ENCODE data around the gene KCNAB1. TPM values are rescaled to one million over a fixed set of nuclear protein-coding genes. Genes with fewer than 3 reads are reported as not detected.

Gene KCNAB1
- total RNA-seq, 1 experiment from 2014 or later: not detected

DNA sequence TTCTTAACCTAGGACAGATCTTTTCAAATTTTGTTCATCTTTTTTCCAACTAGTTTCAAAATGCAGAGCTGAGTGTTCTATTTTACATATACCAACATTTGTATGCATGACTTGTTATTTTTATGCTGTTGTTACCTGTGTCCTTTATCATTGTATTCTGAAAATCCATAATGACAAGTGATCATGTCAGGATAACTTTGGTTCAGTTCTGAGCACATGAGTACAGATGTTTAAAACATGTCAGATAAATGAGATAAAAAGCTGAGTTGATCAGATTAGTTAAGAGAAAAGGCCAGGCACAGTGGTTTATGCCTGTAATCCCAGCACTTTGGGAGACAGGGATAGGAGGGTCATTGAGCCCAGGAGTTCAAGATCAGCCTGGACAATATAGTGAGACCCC, 229.6 kb downstream of the KCNAB1 start:
- H4K20me1 ChIP-seq (ENCODE audit: insufficient read depth): no peaks in the 10 kb centered on the region
- no TSS peak for BruUV-seq (replicated peaks)
- H3K9me2 ChIP-seq (ENCODE audit: insufficient read depth): no peaks in the 10 kb centered on the region
- no peaks in the 10 kb centered on the region for H3K27me3 ChIP-seq (ENCODE audit: insufficient read depth, low read length)
- ATAC-seq (no peak), DNase-seq (ENCODE audit: low read depth, low spot score) (no peak)
- ChIA-PET POLR2A (no interaction called here), RAD21 (ENCODE audit: low non-redundant PET in 1 of 2, low total read pairs in 2 of 2, uncharacterized antibody in 2 of 2, unreplicated experiment in 2 of 2) (no interaction called here), CTCF (no interaction called here)
- H3K9ac ChIP-seq (ENCODE audit: low read length): no peak overlapping the region
- H3K4me3 ChIP-seq (replicated peaks in 1 of 2; ENCODE audit: low read depth in 1 of 2, low read length in 2 of 2): no peak overlapping the region
- no peak overlapping the region for H3K27ac ChIP-seq (ENCODE audit: low read depth, low read length)
- no peaks in the 10 kb centered on the region for H3K9me3 ChIP-seq (ENCODE audit: control insufficient read depth in 1 of 2, insufficient read depth in 1 of 2, low read depth in 1 of 2, low read length in 2 of 2)
- no peak for TF ChIP-seq CBX3 (IDR thresholded peaks at IDR 0.05; ENCODE audit: low read depth)
- TF ChIP-seq YY1 (IDR thresholded peaks at IDR 0.05; ENCODE audit: extremely low read depth, insufficient replicate concordance, low read depth, low read length): no peak
- no peak for TF ChIP-seq POLR2A (IDR thresholded peaks at IDR 0.05; ENCODE audit: borderline replicate concordance, extremely low read depth, insufficient read depth, insufficient read length)
- H2AFZ ChIP-seq (ENCODE audit: low read depth, low read length, poor library complexity, severe bottlenecking): no peak overlapping the region
- no peak overlapping the region for H3K4me2 ChIP-seq (ENCODE audit: low read length)
- intact Hi-C loops (cut with micrococcal nuclease): no loop called here
- H3K4me1 ChIP-seq (ENCODE audit: control insufficient read depth in 1 of 2, insufficient read depth in 2 of 2, low read length in 2 of 2): peaks cover 0 to 4% of the 10 kb centered on the region in 2 experiments; a peak in 2 of 4 replicates
- no peaks in the 10 kb centered on the region for H3K79me2 ChIP-seq (ENCODE audit: insufficient read depth, low read length)
- no peaks in the 10 kb centered on the region for H3K36me3 ChIP-seq (ENCODE audit: control insufficient read depth in 1 of 2, insufficient read depth in 2 of 2, low read length in 2 of 2)

DNA sequence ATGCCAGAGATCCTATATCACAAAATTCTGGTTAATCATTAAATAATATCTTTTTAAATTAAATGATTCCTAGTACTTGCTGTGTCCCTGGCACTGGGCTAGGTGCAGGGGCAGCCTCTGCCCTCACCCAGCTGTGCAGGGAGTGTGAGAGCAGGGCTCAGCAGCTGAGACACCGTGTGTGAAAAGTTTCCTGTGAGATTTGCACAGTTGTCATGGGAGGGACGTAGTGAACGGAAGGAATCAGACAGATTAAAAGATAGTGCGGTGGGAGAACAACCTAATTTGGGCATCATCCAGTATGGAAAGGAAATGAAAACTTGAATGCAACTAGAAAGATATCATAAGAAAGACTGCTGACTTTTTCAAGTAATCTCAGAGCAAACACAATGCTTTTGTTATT, 230.4 kb downstream of the KCNAB1 start:
- no peak overlapping the region for H3K9ac ChIP-seq (ENCODE audit: low read length)
- ATAC-seq (no peak), DNase-seq (ENCODE audit: low read depth, low spot score) (no peak)
- TF ChIP-seq ELF1 (IDR thresholded peaks at IDR 0.05; ENCODE audit: borderline replicate concordance, low read depth): no peak
- no peak for TF ChIP-seq CBX3 (IDR thresholded peaks at IDR 0.05; ENCODE audit: low read depth)
- TF ChIP-seq, protein P1, sequence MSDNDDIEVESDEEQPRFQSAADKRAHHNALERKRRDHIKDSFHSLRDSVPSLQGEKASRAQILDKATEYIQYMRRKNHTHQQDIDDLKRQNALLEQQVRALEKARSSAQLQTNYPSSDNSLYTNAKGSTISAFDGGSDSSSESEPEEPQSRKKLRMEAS (IDR thresholded peaks at IDR 0.05): no peak
- no peak for TF ChIP-seq SP1 (IDR thresholded peaks at IDR 0.05; ENCODE audit: low read depth)
- TF ChIP-seq FOSL1 (IDR thresholded peaks at IDR 0.05; ENCODE audit: low read depth): no peak
- TF ChIP-seq, protein P2, sequence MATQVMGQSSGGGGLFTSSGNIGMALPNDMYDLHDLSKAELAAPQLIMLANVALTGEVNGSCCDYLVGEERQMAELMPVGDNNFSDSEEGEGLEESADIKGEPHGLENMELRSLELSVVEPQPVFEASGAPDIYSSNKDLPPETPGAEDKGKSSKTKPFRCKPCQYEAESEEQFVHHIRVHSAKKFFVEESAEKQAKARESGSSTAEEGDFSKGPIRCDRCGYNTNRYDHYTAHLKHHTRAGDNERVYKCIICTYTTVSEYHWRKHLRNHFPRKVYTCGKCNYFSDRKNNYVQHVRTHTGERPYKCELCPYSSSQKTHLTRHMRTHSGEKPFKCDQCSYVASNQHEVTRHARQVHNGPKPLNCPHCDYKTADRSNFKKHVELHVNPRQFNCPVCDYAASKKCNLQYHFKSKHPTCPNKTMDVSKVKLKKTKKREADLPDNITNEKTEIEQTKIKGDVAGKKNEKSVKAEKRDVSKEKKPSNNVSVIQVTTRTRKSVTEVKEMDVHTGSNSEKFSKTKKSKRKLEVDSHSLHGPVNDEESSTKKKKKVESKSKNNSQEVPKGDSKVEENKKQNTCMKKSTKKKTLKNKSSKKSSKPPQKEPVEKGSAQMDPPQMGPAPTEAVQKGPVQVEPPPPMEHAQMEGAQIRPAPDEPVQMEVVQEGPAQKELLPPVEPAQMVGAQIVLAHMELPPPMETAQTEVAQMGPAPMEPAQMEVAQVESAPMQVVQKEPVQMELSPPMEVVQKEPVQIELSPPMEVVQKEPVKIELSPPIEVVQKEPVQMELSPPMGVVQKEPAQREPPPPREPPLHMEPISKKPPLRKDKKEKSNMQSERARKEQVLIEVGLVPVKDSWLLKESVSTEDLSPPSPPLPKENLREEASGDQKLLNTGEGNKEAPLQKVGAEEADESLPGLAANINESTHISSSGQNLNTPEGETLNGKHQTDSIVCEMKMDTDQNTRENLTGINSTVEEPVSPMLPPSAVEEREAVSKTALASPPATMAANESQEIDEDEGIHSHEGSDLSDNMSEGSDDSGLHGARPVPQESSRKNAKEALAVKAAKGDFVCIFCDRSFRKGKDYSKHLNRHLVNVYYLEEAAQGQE (IDR thresholded peaks at IDR 0.05; ENCODE audit: low read depth): no peak
- no peak for TF ChIP-seq EZH2 (IDR thresholded peaks at IDR 0.05)
- TF ChIP-seq, protein P3, sequence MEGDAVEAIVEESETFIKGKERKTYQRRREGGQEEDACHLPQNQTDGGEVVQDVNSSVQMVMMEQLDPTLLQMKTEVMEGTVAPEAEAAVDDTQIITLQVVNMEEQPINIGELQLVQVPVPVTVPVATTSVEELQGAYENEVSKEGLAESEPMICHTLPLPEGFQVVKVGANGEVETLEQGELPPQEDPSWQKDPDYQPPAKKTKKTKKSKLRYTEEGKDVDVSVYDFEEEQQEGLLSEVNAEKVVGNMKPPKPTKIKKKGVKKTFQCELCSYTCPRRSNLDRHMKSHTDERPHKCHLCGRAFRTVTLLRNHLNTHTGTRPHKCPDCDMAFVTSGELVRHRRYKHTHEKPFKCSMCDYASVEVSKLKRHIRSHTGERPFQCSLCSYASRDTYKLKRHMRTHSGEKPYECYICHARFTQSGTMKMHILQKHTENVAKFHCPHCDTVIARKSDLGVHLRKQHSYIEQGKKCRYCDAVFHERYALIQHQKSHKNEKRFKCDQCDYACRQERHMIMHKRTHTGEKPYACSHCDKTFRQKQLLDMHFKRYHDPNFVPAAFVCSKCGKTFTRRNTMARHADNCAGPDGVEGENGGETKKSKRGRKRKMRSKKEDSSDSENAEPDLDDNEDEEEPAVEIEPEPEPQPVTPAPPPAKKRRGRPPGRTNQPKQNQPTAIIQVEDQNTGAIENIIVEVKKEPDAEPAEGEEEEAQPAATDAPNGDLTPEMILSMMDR (IDR thresholded peaks at IDR 0.05 in 2 of 3, conservative IDR thresholded peaks at IDR 0.05 in 1 of 3; ENCODE audit: borderline replicate concordance in 1 of 3, insufficient read depth in 1 of 3, low read depth in 2 of 3, low read length in 2 of 3): no peak
- TF ChIP-seq POLR2AphosphoS5 (IDR thresholded peaks at IDR 0.05; ENCODE audit: low read depth, low read length): no peak
- no peak for TF ChIP-seq YY1 (IDR thresholded peaks at IDR 0.05; ENCODE audit: extremely low read depth, insufficient replicate concordance, low read depth, low read length)
- TF ChIP-seq EZH2phosphoT487 (IDR thresholded peaks at IDR 0.05; ENCODE audit: borderline replicate concordance): no peak
- no peak for TF ChIP-seq RAD21 (IDR thresholded peaks at IDR 0.05; ENCODE audit: low read depth)
- intact Hi-C loops (cut with micrococcal nuclease): no loop called here
- H3K36me3 ChIP-seq (ENCODE audit: control insufficient read depth in 1 of 2, insufficient read depth in 2 of 2, low read length in 2 of 2): no peaks in the 10 kb centered on the region
- H3K9me3 ChIP-seq (ENCODE audit: control insufficient read depth in 1 of 2, insufficient read depth in 1 of 2, low read depth in 1 of 2, low read length in 2 of 2): no peaks in the 10 kb centered on the region
- RAD21 ChIA-PET (ENCODE audit: low non-redundant PET in 1 of 2, low total read pairs in 2 of 2, uncharacterized antibody in 2 of 2, unreplicated experiment in 2 of 2): no interaction called here
- peaks cover 0 to 4% of the 10 kb centered on the region in 2 experiments; a peak in 2 of 4 replicates for H3K4me1 ChIP-seq (ENCODE audit: control insufficient read depth in 1 of 2, insufficient read depth in 2 of 2, low read length in 2 of 2)
- H3K9me2 ChIP-seq (ENCODE audit: insufficient read depth): no peaks in the 10 kb centered on the region
- no peaks in the 10 kb centered on the region for H3K79me2 ChIP-seq (ENCODE audit: insufficient read depth, low read length)
- H2AFZ ChIP-seq (ENCODE audit: low read depth, low read length, poor library complexity, severe bottlenecking): no peak overlapping the region
- H4K20me1 ChIP-seq (ENCODE audit: insufficient read depth): no peaks in the 10 kb centered on the region
- H3K27ac ChIP-seq (ENCODE audit: low read depth, low read length): no peak overlapping the region
- POLR2A ChIA-PET: no interaction called here
- BruUV-seq (replicated peaks): no TSS peak
- no peak overlapping the region for H3K4me3 ChIP-seq (replicated peaks in 1 of 2; ENCODE audit: low read depth in 1 of 2, low read length in 2 of 2)
- CTCF ChIA-PET: no interaction called here
- no peaks in the 10 kb centered on the region for H3K27me3 ChIP-seq (ENCODE audit: insufficient read depth, low read length)
- H3K4me2 ChIP-seq (ENCODE audit: low read length): no peak overlapping the region

Measured in HCT116 (cell line).